Choroid plexus epithelial cell (primary cell): ENCODE measurements around the gene DENND10.
A peak's percentile ranks its signal among the peaks of the same experiment; 100 is the strongest.
"Not testable (repeated sequence)": the region's sequence is repeated elsewhere in the genome, so short reads cannot be mapped to it uniquely, and the experiment has no call there.

ENCODE experiments used
- DNase-seq: peaks from one replicate; pipeline ENCODE4 v3.0.0-alpha.2; 2010; ENCODE audit warnings: low read depth
- H3K4me3 ChIP-seq: 2 replicates; pipeline ENCODE4 v1.5.1; 2011; ENCODE audit warnings: low read depth, mild to moderate bottlenecking, control low read depth, low read length, moderate library complexity
- CTCF ChIP-seq: conservative IDR thresholded peaks from 2 replicates; pipeline ENCODE4 v1.5.1; 2011; ENCODE audit warnings: low read depth, mild to moderate bottlenecking, control low read depth, inconsistent platforms, low read length, moderate library complexity

The DENND10 gene

GRCh38 chr10:119087271-119087882 lies 16.5 kb upstream of the DENND10 start:
- DNase-seq, result no peak
- no peak overlapping the region for H3K4me3 ChIP-seq
- no peak for TF ChIP-seq CTCF

- no peak for TF ChIP-seq CTCF
- DNase-seq, result no peak
- no peak overlapping the region for H3K4me3 ChIP-seq
Measured at GRCh38 chr10:119090026-119090795, 13.7 kb upstream of the DENND10 start.

GRCh38 chr10:119090968-119091367 lies 12.9 kb upstream of the DENND10 start:
- TF ChIP-seq CTCF, result no peak
- no peak overlapping the region for H3K4me3 ChIP-seq
- DNase-seq, result peak; percentile 41

GRCh38 chr10:119095640-119096039 lies 8.3 kb upstream of the DENND10 start:
- no peak overlapping the region for H3K4me3 ChIP-seq
- no peak for TF ChIP-seq CTCF
- no peak for DNase-seq

- not testable (repeated sequence) for DNase-seq, H3K4me3 ChIP-seq
Measured at GRCh38 chr10:119096641-119097415, 7.1 kb upstream of the DENND10 start.

GRCh38 chr10:119098576-119098975 lies 5.3 kb upstream of the DENND10 start:
- TF ChIP-seq CTCF, result no peak
- no peak for DNase-seq
- H3K4me3 ChIP-seq, result no peak overlapping the region

- no peak overlapping the region for H3K4me3 ChIP-seq
- no peak for DNase-seq
- no peak for TF ChIP-seq CTCF
Measured at GRCh38 chr10:119100434-119101238, 3.3 kb upstream of the DENND10 start.
